ENCODE results near the gene RMND5B.

GRCh38 chr5:178180141-178180863, 49.5 kb downstream of the RMND5B start:
- no peak for TF ChIP-seq CTCF (IDR thresholded peaks at IDR 0.05)
- TF ChIP-seq POLR2A (IDR thresholded peaks at IDR 0.05), result no peak

Data from body of pancreas (tissue), 4 donors.